ENCODE results near the gene HDLBP.

Gene HDLBP

GRCh38 chr2:241234066-241234790 is 81.2 kb downstream of the HDLBP start:
- DNase-seq (ENCODE audit: low read depth in 2 of 3, low spot score in 1 of 3) = no peak

GRCh38 chr2:241232736-241233575 is 82.5 kb downstream of the HDLBP start:
- no peak for DNase-seq (ENCODE audit: low read depth in 2 of 3, low spot score in 1 of 3)

GRCh38 chr2:241230435-241230834 is 85.0 kb downstream of the HDLBP start:
- DNase-seq (ENCODE audit: low read depth in 2 of 3, low spot score in 1 of 3) = no peak

GRCh38 chr2:241229563-241230401 is 85.7 kb downstream of the HDLBP start:
- no peak for DNase-seq (ENCODE audit: low read depth in 2 of 3, low spot score in 1 of 3)

GRCh38 chr2:241228860-241229516 is 86.5 kb downstream of the HDLBP start:
- DNase-seq (ENCODE audit: low read depth in 2 of 3, low spot score in 1 of 3) = no peak

- no peak for DNase-seq (ENCODE audit: low read depth in 2 of 3, low spot score in 1 of 3)
Observed at GRCh38 chr2:241228081-241228859, 87.2 kb downstream of the HDLBP start.

GRCh38 chr2:241227594-241227993 is 87.9 kb downstream of the HDLBP start:
- no peak for DNase-seq (ENCODE audit: low read depth in 2 of 3, low spot score in 1 of 3)

- DNase-seq (ENCODE audit: low read depth in 2 of 3, low spot score in 1 of 3) = no peak
Observed at GRCh38 chr2:241226723-241227572, 88.5 kb downstream of the HDLBP start.

- no peak for DNase-seq (ENCODE audit: low read depth in 2 of 3, low spot score in 1 of 3)
Observed at GRCh38 chr2:241225983-241226382, 89.5 kb downstream of the HDLBP start.

- DNase-seq (ENCODE audit: low read depth in 2 of 3, low spot score in 1 of 3) = no peak
Observed at GRCh38 chr2:241225545-241225944, 89.9 kb downstream of the HDLBP start.

GRCh38 chr2:241224851-241225438 is 90.5 kb downstream of the HDLBP start:
- DNase-seq (ENCODE audit: low read depth in 2 of 3, low spot score in 1 of 3) = no peak

GRCh38 chr2:241224018-241224850 is 91.2 kb downstream of the HDLBP start:
- DNase-seq (ENCODE audit: low read depth in 2 of 3, low spot score in 1 of 3) = no peak

GRCh38 chr2:241223211-241224017 is 92.1 kb downstream of the HDLBP start:
- no peak for DNase-seq (ENCODE audit: low read depth in 2 of 3, low spot score in 1 of 3)

- DNase-seq (ENCODE audit: low read depth in 2 of 3, low spot score in 1 of 3) = no peak
Observed at GRCh38 chr2:241219856-241220356, 95.6 kb downstream of the HDLBP start.

GRCh38 chr2:241219030-241219382 is 96.5 kb downstream of the HDLBP start:
- no peak for DNase-seq (ENCODE audit: low read depth in 2 of 3, low spot score in 1 of 3)

GRCh38 chr2:241218131-241219029 is 97.1 kb downstream of the HDLBP start:
- DNase-seq (ENCODE audit: low read depth in 2 of 3, low spot score in 1 of 3) = peak in 1 of 3 donors; percentile 13

All from stimulated activated CD4-positive, alpha-beta T cell treated with anti-CD3 and anti-CD28 coated beads, Interleukin-12 subunit alpha, Interleukin-12 subunit beta, amount 100 ng/mL, for 48 hours (primary cell).